HG03460 (cell line): ENCODE results near the gene C5orf15.
"Not testable (repeated sequence)": the region's sequence is repeated elsewhere in the genome, so short reads cannot be mapped to it uniquely, and the experiment has no call there.

ENCODE experiments used
- ATAC-seq: cut with Tn5 transposase; IDR thresholded peaks from one replicate; pipeline ENCODE4 v1.9.1; 2021; ENCODE audit not compliant: unreplicated experiment

C5orf15 gene

GRCh38 chr5:133938929-133939328, 29.5 kb downstream of the C5orf15 start:
- peak; percentile 57 for ATAC-seq

- ATAC-seq = no peak
These were observed 30.2 kb downstream of the C5orf15 start for GRCh38 chr5:133938039-133938821.

- not testable (repeated sequence) for ATAC-seq
These were observed 30.8 kb downstream of the C5orf15 start for GRCh38 chr5:133937628-133938027.

GRCh38 chr5:133936651-133937015, 31.8 kb downstream of the C5orf15 start:
- no peak for ATAC-seq

GRCh38 chr5:133935991-133936650, 32.3 kb downstream of the C5orf15 start:
- ATAC-seq = not testable (repeated sequence)

GRCh38 chr5:133935667-133935940, 32.8 kb downstream of the C5orf15 start:
- ATAC-seq = no peak

GRCh38 chr5:133934822-133935666, 33.4 kb downstream of the C5orf15 start:
- peak; percentile 40 for ATAC-seq

GRCh38 chr5:133934311-133934710, 34.1 kb downstream of the C5orf15 start:
- no peak for ATAC-seq

- no peak for ATAC-seq
These were observed 34.6 kb downstream of the C5orf15 start for GRCh38 chr5:133933670-133934295.

- ATAC-seq = no peak
These were observed 35.3 kb downstream of the C5orf15 start for GRCh38 chr5:133933169-133933509.

GRCh38 chr5:133932441-133933168, 35.8 kb downstream of the C5orf15 start:
- no peak for ATAC-seq

- ATAC-seq = no peak
These were observed 36.9 kb downstream of the C5orf15 start for GRCh38 chr5:133931546-133931945.

GRCh38 chr5:133930813-133931090, 37.7 kb downstream of the C5orf15 start:
- no peak for ATAC-seq

GRCh38 chr5:133930061-133930812, 38.2 kb downstream of the C5orf15 start:
- ATAC-seq = peak; percentile 36

- ATAC-seq = no peak
These were observed 39.6 kb downstream of the C5orf15 start for GRCh38 chr5:133928587-133929393.

- ATAC-seq = no peak
These were observed 40.9 kb downstream of the C5orf15 start for GRCh38 chr5:133927300-133928180.

GRCh38 chr5:133926489-133927299, 41.7 kb downstream of the C5orf15 start:
- ATAC-seq = no peak
